DND-41 (cell line): ENCODE results near the gene SPEF2.

Experiments
- ATAC-seq: fragments of 200-7000 bp; cut with Tn5 transposase; 3 replicates; pipeline ENCODE4 v1.9.1; 2021; ENCODE audit warnings: low read depth; ENCODE audit not compliant: insufficient read depth
- DNase-seq: peaks from one replicate; pipeline ENCODE4 v3.0.0-alpha.2; 2020
- H2AFZ ChIP-seq: 2 replicates; pipeline ENCODE4 v1.6.0; 2012; ENCODE audit warnings: low read depth, low read length
- H3K27ac ChIP-seq: 2 replicates; pipeline ENCODE4 v1.5.1; 2012; ENCODE audit warnings: low read length, inconsistent platforms
- H3K27me3 ChIP-seq: fragments of 200-600 bp; sonication (generic); 2 replicates; pipeline ENCODE4 v1.6.0; 2012; ENCODE audit warnings: low read length, mild to moderate bottlenecking, inconsistent platforms; ENCODE audit not compliant: insufficient read depth, poor library complexity
- H3K36me3 ChIP-seq: 2 replicates; pipeline ENCODE4 v1.5.1; 2012; ENCODE audit warnings: low read length, inconsistent platforms; ENCODE audit not compliant: insufficient read depth
- H3K4me1 ChIP-seq: 2 replicates; pipeline ENCODE4 v1.5.1; 2012; ENCODE audit warnings: mild to moderate bottlenecking, low read length; ENCODE audit not compliant: insufficient read depth
- H3K4me2 ChIP-seq: 2 replicates; pipeline ENCODE4 v1.6.0; 2012; ENCODE audit warnings: mild to moderate bottlenecking, moderate library complexity, low read length, inconsistent platforms; ENCODE audit not compliant: insufficient read depth
- H3K4me3 ChIP-seq, 2 experiments: fragments of 200-600 bp in 1 of 2; shearing (Covaris generic) in 1 of 2; 2 replicates each; pipeline ENCODE4 v1.5.1; 2012 to 2016; ENCODE audit warnings: inconsistent platforms in 2 of 2, low read length in 2 of 2, mild to moderate bottlenecking in 2 of 2, low read depth in 1 of 2, moderate library complexity in 1 of 2
- H3K79me2 ChIP-seq: 2 replicates; pipeline ENCODE4 v1.6.0; 2012; ENCODE audit warnings: low read length, inconsistent platforms; ENCODE audit not compliant: insufficient read depth
- H3K9ac ChIP-seq: 2 replicates; pipeline ENCODE4 v1.6.0; 2012; ENCODE audit warnings: low read depth, mild to moderate bottlenecking, inconsistent platforms, low read length, moderate library complexity
- H3K9me3 ChIP-seq: 2 replicates; pipeline ENCODE4 v1.5.1; 2012; ENCODE audit warnings: low read length, moderate library complexity, mild to moderate bottlenecking, inconsistent platforms; ENCODE audit not compliant: insufficient read depth, severe bottlenecking
- H4K20me1 ChIP-seq: 2 replicates; pipeline ENCODE4 v1.6.0; 2012; ENCODE audit warnings: low read length; ENCODE audit not compliant: insufficient read depth
- CTCF ChIP-seq: IDR thresholded peaks from 2 replicates; pipeline ENCODE4 v1.5.1; 2012; ENCODE audit warnings: borderline replicate concordance, low read length, moderate library complexity, mild to moderate bottlenecking; ENCODE audit not compliant: poor library complexity, severe bottlenecking; ENCODE audit errors: extremely low read depth
- EZH2 ChIP-seq: IDR thresholded peaks from 3 replicates; pipeline ENCODE4 v1.6.1; 2012; ENCODE audit warnings: borderline replicate concordance, low read depth, mild to moderate bottlenecking, moderate library complexity, low read length, inconsistent platforms; ENCODE audit not compliant: severe bottlenecking

The SPEF2 gene

DNA sequence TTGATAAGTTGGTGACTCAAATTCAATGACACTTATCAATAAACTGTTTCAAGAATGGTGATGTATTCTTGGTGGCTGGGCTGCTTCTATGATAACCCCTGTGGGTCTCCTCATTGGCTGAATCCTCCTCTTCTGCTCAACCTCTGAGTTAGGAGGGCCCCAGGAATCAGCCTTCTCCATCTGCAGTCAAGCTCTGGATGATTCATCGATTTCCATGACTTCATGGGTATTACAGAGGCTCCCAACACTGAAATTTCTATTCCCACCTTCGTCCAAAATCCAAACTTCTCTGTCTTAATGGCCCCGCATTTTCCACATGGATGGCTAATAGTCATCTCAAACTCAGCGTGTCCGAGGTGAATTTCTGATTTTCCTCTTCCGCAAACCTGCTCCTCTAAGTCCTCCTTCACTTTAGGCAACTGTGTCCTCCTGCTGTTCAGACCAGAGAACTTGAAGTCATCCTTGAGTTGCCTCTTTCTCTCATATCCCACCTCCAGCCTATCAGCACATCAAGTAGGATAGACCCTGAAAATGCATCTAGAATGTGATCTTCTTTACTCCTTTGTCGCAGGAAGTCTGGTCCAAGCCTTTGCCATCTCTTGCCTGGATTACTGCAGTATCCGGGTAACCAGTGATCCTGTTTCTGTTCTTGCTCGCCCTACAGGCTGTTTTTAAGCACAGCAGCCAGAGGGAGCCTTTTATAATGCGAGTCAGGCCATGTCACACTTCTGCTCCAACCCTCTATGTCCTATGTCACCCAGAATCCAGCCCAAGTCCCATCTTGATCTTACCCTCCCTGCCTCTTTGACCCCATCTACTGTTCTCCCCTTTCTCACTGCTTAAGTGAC, 197.7 kb downstream of the SPEF2 start:
- no peak overlapping the region for H2AFZ ChIP-seq
- no peaks in the 10 kb centered on the region for H3K36me3 ChIP-seq
- DNase-seq (peak; percentile 62), ATAC-seq (peak; percentile 71)
- no peak overlapping the region for H3K27ac ChIP-seq
- no peaks in the 10 kb centered on the region for H3K79me2 ChIP-seq
- no peak overlapping the region for H3K4me2 ChIP-seq
- H3K4me3 ChIP-seq, result no peak overlapping the region
- no peaks in the 10 kb centered on the region for H4K20me1 ChIP-seq
- TF ChIP-seq CTCF (peak; percentile 80), EZH2 (no peak)
- H3K27me3 ChIP-seq, result no peaks in the 10 kb centered on the region
- H3K4me1 ChIP-seq, result peaks cover 28% of the 10 kb centered on the region
- H3K9ac ChIP-seq, result no peak overlapping the region
- no peaks in the 10 kb centered on the region for H3K9me3 ChIP-seq

- no peaks in the 10 kb centered on the region for H3K79me2 ChIP-seq
- H3K9me3 ChIP-seq, result no peaks in the 10 kb centered on the region
- no peak overlapping the region for H3K4me3 ChIP-seq
- ATAC-seq, result peak; percentile 53
- H3K4me2 ChIP-seq, result no peak overlapping the region
- H3K27me3 ChIP-seq, result no peaks in the 10 kb centered on the region
- H4K20me1 ChIP-seq, result no peaks in the 10 kb centered on the region
- no peak for DNase-seq
- TF ChIP-seq EZH2 (no peak), CTCF (no peak)
- no peak overlapping the region for H3K9ac ChIP-seq
- H3K36me3 ChIP-seq, result no peaks in the 10 kb centered on the region
- peaks cover 12% of the 10 kb centered on the region for H3K4me1 ChIP-seq
- H2AFZ ChIP-seq, result no peak overlapping the region
- no peak overlapping the region for H3K27ac ChIP-seq
Observed at GRCh38 chr5:35816881-35817521, 199.3 kb downstream of the SPEF2 start.

- H3K9me3 ChIP-seq, result no peaks in the 10 kb centered on the region
- no peak overlapping the region for H2AFZ ChIP-seq
- no peak overlapping the region for H3K9ac ChIP-seq
- H3K36me3 ChIP-seq, result no peaks in the 10 kb centered on the region
- TF ChIP-seq EZH2 (no peak), CTCF (no peak)
- no peak overlapping the region for H3K4me3 ChIP-seq
- no peak for DNase-seq
- no peak overlapping the region for H3K4me2 ChIP-seq
- no peak overlapping the region for H3K27ac ChIP-seq
- peaks cover 19% of the 10 kb centered on the region for H3K4me1 ChIP-seq
- H4K20me1 ChIP-seq, result no peaks in the 10 kb centered on the region
- no peaks in the 10 kb centered on the region for H3K27me3 ChIP-seq
- no peaks in the 10 kb centered on the region for H3K79me2 ChIP-seq
- no peak for ATAC-seq
Observed at GRCh38 chr5:35819026-35819425, 201.4 kb downstream of the SPEF2 start.
